ENCODE measurements around the gene NTRK3. TPM values are rescaled to one million over a fixed set of nuclear protein-coding genes. Genes with fewer than 3 reads are reported as not detected.

NTRK3 gene
- total and polyA plus RNA-seq, 2 donors (not counting 3 experiments of a cell fraction or from before 2014, with no cell fraction given): not detected

GRCh38 chr15:88241060-88241459 lies 15.5 kb downstream of the NTRK3 start:
- no TSS peak for BruUV-seq (replicated peaks)
- no peaks in the 10 kb centered on the region for H3K9me1 ChIP-seq (replicated peaks; ENCODE audit: control insufficient read depth, extremely low read depth, insufficient read depth, low read length)
- H3K79me2 ChIP-seq (ENCODE audit: control insufficient read depth, insufficient read depth, low read length): no peaks in the 10 kb centered on the region
- no peaks in the 10 kb centered on the region for H4K20me1 ChIP-seq (replicated peaks; ENCODE audit: control insufficient read depth, extremely low read depth, insufficient read depth, low read length)
- no peak overlapping the region for H2AFZ ChIP-seq (ENCODE audit: low read depth, low read length)
- no peak overlapping the region for H3K4me3 ChIP-seq (replicated peaks in 1 of 3; ENCODE audit: insufficient read depth in 1 of 3, low read depth in 1 of 3, low read length in 3 of 3)
- no peak overlapping the region for H3K27ac ChIP-seq (ENCODE audit: insufficient read depth, low read depth, low read length)
- H3K36me3 ChIP-seq (ENCODE audit: control insufficient read depth in 2 of 2, extremely low read depth in 1 of 2, insufficient read depth in 2 of 2, low read length in 2 of 2): no peaks in the 10 kb centered on the region
- no peak overlapping the region for H3K9ac ChIP-seq (replicated peaks; ENCODE audit: extremely low read depth, insufficient read depth, low read length)
- no peaks in the 10 kb centered on the region for H3K4me1 ChIP-seq (ENCODE audit: control insufficient read depth, extremely low read depth, insufficient read depth, low read length)
- dilution Hi-C loops (cut with MboI; ENCODE audit: extremely low pct_ligation_motif_present, low sequenced_read_pairs) (no loop called here), intact Hi-C loops (cut with micrococcal nuclease) (loop anchor here (10.0 kb wide), 1 partner anchor 626 kb away; no protein-coding TSS in a partner anchor)
- ChIA-PET POLR2A (no interaction called here), CTCF (no interaction called here)
- FAIRE-seq: no peak
- no peaks in the 10 kb centered on the region for H3K9me3 ChIP-seq (replicated peaks; ENCODE audit: control insufficient read depth, insufficient read depth, low read length)
- DNase-seq (ENCODE audit: low read depth, low spot score): no peak
- TF ChIP-seq MYC (IDR thresholded peaks at IDR 0.05; ENCODE audit: low read depth, low read length) (no peak), CTCF (IDR thresholded peaks at IDR 0.05; ENCODE audit: extremely low read depth in 1 of 2, insufficient read depth in 1 of 2, low read depth in 1 of 2, low read length in 2 of 2) (no peak), EZH2 (IDR thresholded peaks at IDR 0.05; ENCODE audit: borderline replicate concordance, low read depth, low read length, severe bottlenecking) (no peak), GATA2 (IDR thresholded peaks at IDR 0.05; ENCODE audit: insufficient read depth, insufficient read length, low read depth, low read length) (no peak), POLR2AphosphoS5 (IDR thresholded peaks at IDR 0.05; ENCODE audit: insufficient read depth, low read depth, low read length) (no peak), JUN (IDR thresholded peaks at IDR 0.05; ENCODE audit: borderline replicate concordance, insufficient read depth, insufficient read length, low read depth) (no peak), POLR2A (IDR thresholded peaks at IDR 0.05; ENCODE audit: low read depth, low read length) (no peak), FOS (IDR thresholded peaks at IDR 0.05; ENCODE audit: borderline replicate concordance, insufficient read depth, low read length) (no peak)
- TF ChIP-seq, protein P1, sequence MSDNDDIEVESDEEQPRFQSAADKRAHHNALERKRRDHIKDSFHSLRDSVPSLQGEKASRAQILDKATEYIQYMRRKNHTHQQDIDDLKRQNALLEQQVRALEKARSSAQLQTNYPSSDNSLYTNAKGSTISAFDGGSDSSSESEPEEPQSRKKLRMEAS (IDR thresholded peaks at IDR 0.05; ENCODE audit: insufficient read depth, insufficient read length): no peak
- no peaks in the 10 kb centered on the region for H3K27me3 ChIP-seq (ENCODE audit: control insufficient read depth in 2 of 2, insufficient read depth in 2 of 2, low read length in 2 of 2)
- H3K4me2 ChIP-seq (ENCODE audit: insufficient read depth, low read length): no peak overlapping the region

Data from endothelial cell of umbilical vein (primary cell).